Measurements from ENCODE around the gene SDR42E1.
"Not testable (repeated sequence)": the region's sequence is repeated elsewhere in the genome, so short reads cannot be mapped to it uniquely, and the experiment has no call there.

Gene SDR42E1

GRCh38 chr16:81997738-81998137 is 13.5 kb downstream of the SDR42E1 start:
- peak; percentile 80 for DNase-seq (ENCODE audit: low read depth)
- no peak for TF ChIP-seq CTCF (IDR thresholded peaks at IDR 0.05; ENCODE audit: low read length, missing control alignments)
- H3K4me3 ChIP-seq (replicated peaks; ENCODE audit: low read depth, low read length): no peak overlapping the region

GRCh38 chr16:81996664-81997509 is 14.4 kb downstream of the SDR42E1 start:
- TF ChIP-seq CTCF (IDR thresholded peaks at IDR 0.05; ENCODE audit: low read length, missing control alignments): peak; percentile 37
- peak; percentile 66 for DNase-seq (ENCODE audit: low read depth)
- H3K4me3 ChIP-seq (replicated peaks; ENCODE audit: low read depth, low read length): no peak overlapping the region

GRCh38 chr16:81995651-81996050 is 15.6 kb downstream of the SDR42E1 start:
- no peak overlapping the region for H3K4me3 ChIP-seq (replicated peaks; ENCODE audit: low read depth, low read length)
- DNase-seq (ENCODE audit: low read depth): peak; percentile 11
- TF ChIP-seq CTCF (IDR thresholded peaks at IDR 0.05; ENCODE audit: low read length, missing control alignments): no peak

GRCh38 chr16:81994485-81994884 is 16.8 kb downstream of the SDR42E1 start:
- DNase-seq (ENCODE audit: low read depth): no peak
- no peak overlapping the region for H3K4me3 ChIP-seq (replicated peaks; ENCODE audit: low read depth, low read length)
- no peak for TF ChIP-seq CTCF (IDR thresholded peaks at IDR 0.05; ENCODE audit: low read length, missing control alignments)

GRCh38 chr16:81992859-81993258 is 18.4 kb downstream of the SDR42E1 start:
- H3K4me3 ChIP-seq (replicated peaks; ENCODE audit: low read depth, low read length): no peak overlapping the region
- no peak for TF ChIP-seq CTCF (IDR thresholded peaks at IDR 0.05; ENCODE audit: low read length, missing control alignments)
- DNase-seq (ENCODE audit: low read depth): no peak

- DNase-seq (ENCODE audit: low read depth): no peak
- TF ChIP-seq CTCF (IDR thresholded peaks at IDR 0.05; ENCODE audit: low read length, missing control alignments): no peak
- no peak overlapping the region for H3K4me3 ChIP-seq (replicated peaks; ENCODE audit: low read depth, low read length)
Measured at GRCh38 chr16:81987706-81988105, 23.6 kb downstream of the SDR42E1 start.

- no peak overlapping the region for H3K4me3 ChIP-seq (replicated peaks; ENCODE audit: low read depth, low read length)
- no peak for TF ChIP-seq CTCF (IDR thresholded peaks at IDR 0.05; ENCODE audit: low read length, missing control alignments)
- no peak for DNase-seq (ENCODE audit: low read depth)
Measured at GRCh38 chr16:81987121-81987520, 24.1 kb downstream of the SDR42E1 start.

GRCh38 chr16:81977335-81977942 is 33.8 kb downstream of the SDR42E1 start:
- DNase-seq (ENCODE audit: low read depth); H3K4me3 ChIP-seq (replicated peaks; ENCODE audit: low read depth, low read length): not testable (repeated sequence)

Measured in fibroblast of pulmonary artery (primary cell).